Mesenteric fat pad (tissue), 1 donor: ENCODE measurements around the gene PRDX4. TPM values are rescaled to one million over a fixed set of nuclear protein-coding genes. Genes with fewer than 3 reads are reported as not detected.
"Not testable (repeated sequence)": the region's sequence is repeated elsewhere in the genome, so short reads cannot be mapped to it uniquely, and the experiment has no call there.

Experiments used
- DNase-seq: peaks from one replicate; pipeline ENCODE4 v3.0.0-alpha.2; 2020; ENCODE audit warnings: low spot score
- long read RNA-seq: library from polyadenylated mRNA; unstranded; transcript quantifications from one replicate; pipeline ENCODE4 v2.0.0, GENCODE V29; 2020
- total RNA-seq: library from RNA; stranded (reverse); fragmentation: NEBNext Ultra II Directional; extraction: Animal tissue kit (Norgen Biotek cat#: 25700); gene quantifications from one replicate; pipeline ENCODE4 v1.2.1, GENCODE V29; 2021
- donor health status: DM: yes; HTN: yes; CAD: no.

Gene PRDX4
- 84.8 TPM for total RNA-seq
- long read RNA-seq, transcript PRDX4-202 (7 exons, 1,005 nt) = major isoform, 140 of 144 reads
- long read RNA-seq, partial matches to known transcripts = 0 of 144 reads
- long read RNA-seq, other reads (novel, unspliced or antisense) = 2 of 144 reads

- DNase-seq = peak; percentile 96
Measured at GRCh38 chrX:23667239-23668177, at the start of gene PRDX4. Gene PRDX4 (plus strand): TSS chrX:23667493. CDS start chrX:23667571, 78 bp downstream.

- DNase-seq = no peak
Measured at GRCh38 chrX:23621621-23622265, 45.5 kb upstream of the PRDX4 start.

- no peak for DNase-seq
Measured at GRCh38 chrX:23623797-23624196, 43.5 kb upstream of the PRDX4 start.

- no peak for DNase-seq
Measured at GRCh38 chrX:23626651-23627050, 40.6 kb upstream of the PRDX4 start.

GRCh38 chrX:23628131-23628530 is 39.2 kb upstream of the PRDX4 start:
- DNase-seq = no peak

GRCh38 chrX:23631136-23631535 is 36.2 kb upstream of the PRDX4 start:
- no peak for DNase-seq

GRCh38 chrX:23633834-23634580 is 33.3 kb upstream of the PRDX4 start:
- DNase-seq = no peak

- DNase-seq = no peak
Measured at GRCh38 chrX:23637187-23637586, 30.1 kb upstream of the PRDX4 start.

GRCh38 chrX:23643020-23643419 is 24.3 kb upstream of the PRDX4 start:
- no peak for DNase-seq

- DNase-seq = no peak
Measured at GRCh38 chrX:23644744-23645143, 22.5 kb upstream of the PRDX4 start.

GRCh38 chrX:23656091-23656490 is 11.2 kb upstream of the PRDX4 start:
- DNase-seq = no peak

GRCh38 chrX:23656684-23657083 is 10.6 kb upstream of the PRDX4 start:
- DNase-seq = no peak

- DNase-seq = no peak
Measured at GRCh38 chrX:23659339-23659738, 8.0 kb upstream of the PRDX4 start.

GRCh38 chrX:23660083-23660765 is 7.1 kb upstream of the PRDX4 start:
- not testable (repeated sequence) for DNase-seq

GRCh38 chrX:23660766-23661132 is 6.5 kb upstream of the PRDX4 start:
- DNase-seq = no peak

GRCh38 chrX:23661671-23662070 is 5.6 kb upstream of the PRDX4 start:
- no peak for DNase-seq

GRCh38 chrX:23662187-23662586 is 5.1 kb upstream of the PRDX4 start:
- DNase-seq = no peak

- no peak for DNase-seq
Measured at GRCh38 chrX:23662853-23663252, 4.4 kb upstream of the PRDX4 start.

- no peak for DNase-seq
Measured at GRCh38 chrX:23664496-23664895, 2.8 kb upstream of the PRDX4 start.

- DNase-seq = no peak
Measured at GRCh38 chrX:23666282-23666681, 1.0 kb upstream of the PRDX4 start.

- no peak for DNase-seq
Measured at GRCh38 chrX:23668335-23668734, 1.0 kb downstream of the PRDX4 start.
